ENCODE results near the gene HS3ST5. TPM values are rescaled to one million over a fixed set of nuclear protein-coding genes. Genes with fewer than 3 reads are reported as not detected.
"Not testable (repeated sequence)": the region's sequence is repeated elsewhere in the genome, so short reads cannot be mapped to it uniquely, and the experiment has no call there.

HS3ST5 gene
- total RNA-seq, 1 donor from 2014 or later: 0.30 TPM

- no peak for DNase-seq
Measured at GRCh38 chr6:114087496-114087895, 255.3 kb downstream of the HS3ST5 start.

- DNase-seq: no peak
Measured at GRCh38 chr6:114085211-114085610, 257.6 kb downstream of the HS3ST5 start.

- no peak for DNase-seq
Measured at GRCh38 chr6:114084327-114084890, 258.4 kb downstream of the HS3ST5 start.

GRCh38 chr6:114083251-114083650 is 259.6 kb downstream of the HS3ST5 start:
- DNase-seq: no peak

DNA sequence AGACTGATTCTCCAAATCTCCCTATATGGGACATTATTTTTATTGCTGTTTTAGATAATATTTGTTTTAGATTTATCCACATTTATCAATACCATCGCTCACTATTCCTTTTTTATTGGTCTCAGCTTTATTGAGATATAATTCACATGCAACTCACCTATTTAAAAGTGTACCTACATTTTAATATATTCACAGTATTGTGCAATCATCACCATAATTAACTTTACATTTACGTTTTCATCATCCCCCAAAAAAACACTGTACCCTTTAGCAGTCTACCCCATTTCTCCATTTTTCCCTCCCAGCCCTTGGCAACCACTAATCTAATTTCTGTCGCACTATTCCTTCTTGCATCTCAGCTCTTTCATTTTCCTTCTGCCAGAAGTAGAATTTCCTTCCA is 261.1 kb downstream of the HS3ST5 start:
- DNase-seq: no peak

DNA sequence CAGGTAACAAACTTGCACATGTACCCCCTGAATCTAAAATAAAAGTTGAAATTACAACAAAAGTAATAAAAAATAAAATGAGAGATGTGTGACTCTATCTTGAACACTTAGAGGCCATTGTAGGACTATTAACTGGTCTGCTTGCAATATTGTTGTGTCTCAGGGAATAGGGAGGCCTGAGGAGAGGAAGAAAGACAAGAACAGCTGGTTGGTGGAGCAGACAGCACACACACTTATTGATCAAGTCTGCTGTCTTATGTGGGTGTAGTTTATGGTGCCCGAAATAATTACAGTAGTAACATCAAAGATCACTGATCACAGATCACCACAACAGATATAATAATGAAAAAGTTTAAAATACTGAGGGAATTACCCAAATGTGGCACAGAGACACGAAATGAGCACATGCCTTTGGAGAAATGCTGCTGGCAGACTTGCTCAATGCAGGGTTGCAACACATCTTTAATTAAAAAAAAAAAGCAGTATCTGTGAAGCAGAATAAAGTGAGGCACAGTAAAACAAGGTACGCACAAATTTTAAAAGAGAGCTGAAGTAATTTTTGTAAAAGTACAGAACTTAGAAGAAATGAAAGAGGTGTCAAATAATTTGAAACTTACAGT is 261.8 kb downstream of the HS3ST5 start:
- DNase-seq: no peak

DNA sequence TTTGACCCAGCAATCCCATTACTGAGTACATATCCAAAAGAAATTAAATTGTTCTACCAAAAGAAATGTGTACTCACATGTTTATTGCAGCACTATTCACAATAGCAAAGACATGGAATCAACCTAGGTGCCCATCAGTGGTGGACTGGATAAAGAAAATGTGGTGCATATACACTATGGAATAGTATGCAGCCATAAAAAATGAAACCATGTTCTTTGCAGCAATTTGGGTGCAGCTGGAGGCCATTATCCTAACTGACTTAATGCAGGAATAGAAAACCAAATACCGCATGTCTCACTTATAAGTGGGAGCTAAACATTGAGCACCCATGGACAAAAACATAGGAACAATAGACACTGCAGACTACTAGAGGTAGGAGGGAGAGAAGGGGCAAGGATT is 262.4 kb downstream of the HS3ST5 start:
- not testable (repeated sequence) for DNase-seq

- no peak for DNase-seq
Measured at GRCh38 chr6:114075777-114076176, 267.0 kb downstream of the HS3ST5 start.

- no peak for DNase-seq
Measured at GRCh38 chr6:114075300-114075699, 267.5 kb downstream of the HS3ST5 start.

DNA sequence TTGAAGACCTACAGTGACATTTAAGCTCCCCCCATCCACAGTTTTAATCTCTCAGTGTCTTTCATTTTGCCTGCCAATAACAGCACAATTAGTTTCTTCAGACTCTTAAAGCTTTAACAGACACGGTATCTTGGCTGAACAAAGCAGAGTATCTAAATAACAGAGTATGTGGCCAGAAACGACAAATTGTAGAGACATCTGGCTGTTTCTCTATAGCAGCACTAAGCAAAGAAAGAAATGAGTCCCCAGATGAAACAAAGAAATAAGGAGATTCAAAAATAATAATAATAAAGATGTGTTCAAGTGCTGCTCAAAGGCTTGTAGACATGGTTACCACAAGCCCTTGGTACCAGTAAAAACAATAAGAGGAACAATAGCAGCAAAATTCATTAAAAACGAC is 274.1 kb downstream of the HS3ST5 start:
- peak; percentile 20 for DNase-seq

GRCh38 chr6:114068116-114068515 is 274.7 kb downstream of the HS3ST5 start:
- DNase-seq: peak; percentile 24

DNA sequence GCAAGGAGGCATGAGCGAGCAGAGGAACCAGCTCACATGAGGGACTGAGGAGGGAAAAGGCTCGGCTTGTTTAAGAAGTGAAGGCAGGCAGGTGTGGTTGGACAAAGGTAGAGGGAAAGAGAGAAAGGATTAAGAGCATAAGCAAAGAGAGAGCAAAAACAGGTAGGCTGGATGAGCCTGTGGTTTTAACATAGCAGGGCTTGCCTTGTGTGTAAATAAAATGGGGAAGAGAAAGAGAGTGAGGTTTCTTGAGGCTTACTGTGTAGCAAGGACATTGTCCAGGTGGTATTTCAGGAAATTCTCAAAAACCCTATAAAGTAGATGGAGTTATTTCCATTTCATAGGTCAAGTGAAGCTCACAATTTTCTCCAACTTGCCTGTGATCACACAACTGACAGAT is 278.0 kb downstream of the HS3ST5 start:
- no peak for DNase-seq

- DNase-seq: no peak
Measured at GRCh38 chr6:114063956-114064355, 278.9 kb downstream of the HS3ST5 start.

DNA sequence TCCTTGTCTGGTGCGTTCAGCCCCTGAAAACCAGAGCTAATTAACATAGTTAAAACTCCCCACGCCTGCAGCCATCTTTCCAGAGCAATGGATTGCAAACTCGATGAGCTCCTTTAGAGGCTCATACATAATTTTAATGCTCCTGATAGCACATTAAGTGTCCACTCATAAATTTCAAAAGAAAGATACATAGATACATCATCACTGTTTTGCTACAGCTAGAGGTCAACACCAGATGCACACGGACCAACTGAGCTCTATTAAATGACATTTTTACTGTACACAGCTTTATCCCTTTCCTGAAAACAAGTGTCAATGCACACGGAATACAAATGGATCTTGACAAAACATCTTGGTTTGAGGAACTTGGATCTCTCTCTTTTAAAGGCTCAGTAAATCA is 280.6 kb downstream of the HS3ST5 start:
- DNase-seq: no peak

- no peak for DNase-seq
Measured at GRCh38 chr6:114061741-114062140, 281.1 kb downstream of the HS3ST5 start.

- DNase-seq: no peak
Measured at GRCh38 chr6:114061116-114061515, 281.7 kb downstream of the HS3ST5 start.

GRCh38 chr6:114058435-114058834 is 284.4 kb downstream of the HS3ST5 start:
- no peak for DNase-seq

DNA sequence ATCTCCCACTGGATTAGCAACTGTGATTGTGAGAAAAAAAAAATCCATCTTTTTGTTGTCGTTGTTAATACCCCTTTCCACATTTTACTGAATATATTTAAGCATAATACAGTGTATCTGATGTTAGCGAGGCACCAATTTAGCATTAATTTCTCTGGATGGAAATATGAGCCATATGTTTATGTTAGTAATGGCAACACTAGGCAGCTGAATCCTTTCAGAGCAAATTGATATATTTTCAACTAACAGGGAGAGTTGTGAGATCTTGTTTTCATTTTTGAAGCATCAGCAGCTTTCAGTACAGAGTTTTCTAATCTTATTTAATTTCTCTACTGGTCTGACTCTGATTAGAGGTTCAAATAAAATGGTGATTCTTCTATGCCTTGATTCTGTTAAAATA is 287.1 kb downstream of the HS3ST5 start:
- no peak for DNase-seq

DNA sequence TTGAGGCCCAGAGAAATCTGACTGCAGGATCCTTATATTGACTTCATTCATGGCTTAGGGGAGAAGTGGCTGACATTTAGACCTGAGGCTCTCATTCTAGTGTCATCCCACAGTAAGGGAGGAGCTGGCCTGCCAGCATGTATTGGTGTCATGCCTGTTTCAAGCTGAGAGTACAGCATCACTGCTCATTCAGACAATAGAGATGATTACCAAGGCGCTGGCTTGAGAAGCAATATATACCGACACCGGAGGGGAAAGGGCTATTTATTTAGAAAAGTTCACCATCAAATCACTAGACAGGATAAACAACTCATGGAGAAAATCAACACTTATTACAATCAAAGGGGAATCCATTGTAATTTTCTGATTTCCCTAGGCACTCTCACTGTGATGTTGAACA is 287.5 kb downstream of the HS3ST5 start:
- no peak for DNase-seq

GRCh38 chr6:114053791-114054190 is 289.0 kb downstream of the HS3ST5 start:
- no peak for DNase-seq

GRCh38 chr6:114052141-114052540 is 290.7 kb downstream of the HS3ST5 start:
- DNase-seq: no peak

GRCh38 chr6:114051031-114051430 is 291.8 kb downstream of the HS3ST5 start:
- DNase-seq: no peak

DNA sequence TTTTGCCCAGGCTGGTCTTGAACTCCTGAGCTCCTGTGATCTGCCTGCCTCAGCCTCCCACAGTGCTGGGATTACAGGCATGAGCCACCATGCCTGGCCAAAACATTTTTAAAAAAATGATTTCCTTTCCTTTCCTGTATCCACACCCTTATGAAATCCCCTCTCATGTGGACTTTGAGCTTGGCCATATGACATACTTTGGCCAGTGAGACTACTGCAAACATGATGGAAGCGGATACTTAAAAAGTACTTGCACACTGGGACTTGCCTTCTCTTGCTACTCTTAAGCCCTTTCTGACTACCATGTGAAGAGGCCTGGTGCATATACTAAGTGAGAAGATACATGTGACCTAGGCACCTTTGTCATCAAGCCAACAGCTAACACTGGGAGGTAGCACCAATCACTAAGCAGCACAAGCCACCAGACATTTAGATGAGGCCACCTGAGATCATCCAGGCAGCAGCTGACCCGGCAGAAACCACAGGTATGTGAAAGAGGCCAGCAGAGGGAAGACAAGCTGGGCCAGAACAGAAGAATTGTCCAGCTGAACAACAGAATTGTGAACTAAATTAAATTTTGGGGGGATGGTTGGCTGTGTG is 293.4 kb downstream of the HS3ST5 start:
- DNase-seq: no peak

- DNase-seq: not testable (repeated sequence)
Measured at GRCh38 chr6:114044566-114044965, 298.3 kb downstream of the HS3ST5 start.

All from skin of body (tissue), 2 donors.